ENCODE measurements around the gene OPN1SW.

Gene OPN1SW

DNA sequence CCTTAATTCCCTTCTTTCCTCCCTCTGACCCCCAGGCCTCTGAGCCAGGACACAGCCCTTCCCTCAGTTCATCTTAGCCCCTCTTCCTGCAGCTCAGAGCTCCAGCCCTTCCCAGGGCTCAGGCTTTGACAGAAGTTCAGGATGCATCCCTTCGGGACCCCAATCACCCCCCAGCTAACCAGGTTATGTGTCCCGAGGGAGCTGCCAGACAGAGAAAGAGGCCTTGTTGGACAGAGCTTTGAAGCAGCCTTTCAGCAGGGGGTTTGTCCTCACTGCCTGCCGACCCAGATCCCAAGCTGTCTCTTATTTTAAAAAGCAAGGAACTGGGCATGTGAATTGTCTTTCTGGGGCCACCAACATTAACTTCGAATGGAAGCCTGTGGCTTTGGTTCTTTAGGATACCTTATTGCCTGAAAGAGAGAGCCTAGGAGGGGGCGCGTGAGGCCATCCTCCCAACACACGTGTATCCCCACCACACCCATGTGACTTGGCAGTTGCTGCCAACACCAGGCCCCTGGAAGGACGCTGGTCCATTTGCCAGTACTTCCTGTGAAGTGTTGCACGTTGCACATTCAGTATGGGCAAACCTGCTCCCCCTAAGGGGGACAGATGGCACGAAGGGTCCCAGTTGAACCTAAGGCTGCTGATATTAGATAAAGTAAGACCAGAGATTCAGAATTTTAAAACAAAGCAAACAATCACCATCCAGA, 17.0 kb upstream of the OPN1SW start:
- DNase-seq = no peak

DNA sequence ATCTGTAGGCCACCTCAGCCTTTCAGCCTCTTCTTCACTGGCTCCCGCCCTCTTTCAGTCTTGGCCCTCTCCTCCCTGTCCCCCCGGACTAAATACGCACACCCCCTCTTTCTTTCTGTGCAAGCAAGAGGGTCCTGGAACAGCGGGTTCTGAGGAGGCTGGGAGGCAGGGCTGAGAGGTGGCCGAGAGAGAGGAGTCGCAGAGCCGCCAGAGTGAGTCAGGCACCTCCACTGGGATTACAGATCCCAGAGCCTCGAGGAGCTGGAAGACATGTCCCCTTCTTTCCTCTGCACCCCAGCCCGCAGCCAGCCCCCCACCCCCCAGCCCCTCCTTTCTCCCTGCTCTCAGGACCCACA, 16.4 kb upstream of the OPN1SW start:
- DNase-seq = peak; percentile 39

DNA sequence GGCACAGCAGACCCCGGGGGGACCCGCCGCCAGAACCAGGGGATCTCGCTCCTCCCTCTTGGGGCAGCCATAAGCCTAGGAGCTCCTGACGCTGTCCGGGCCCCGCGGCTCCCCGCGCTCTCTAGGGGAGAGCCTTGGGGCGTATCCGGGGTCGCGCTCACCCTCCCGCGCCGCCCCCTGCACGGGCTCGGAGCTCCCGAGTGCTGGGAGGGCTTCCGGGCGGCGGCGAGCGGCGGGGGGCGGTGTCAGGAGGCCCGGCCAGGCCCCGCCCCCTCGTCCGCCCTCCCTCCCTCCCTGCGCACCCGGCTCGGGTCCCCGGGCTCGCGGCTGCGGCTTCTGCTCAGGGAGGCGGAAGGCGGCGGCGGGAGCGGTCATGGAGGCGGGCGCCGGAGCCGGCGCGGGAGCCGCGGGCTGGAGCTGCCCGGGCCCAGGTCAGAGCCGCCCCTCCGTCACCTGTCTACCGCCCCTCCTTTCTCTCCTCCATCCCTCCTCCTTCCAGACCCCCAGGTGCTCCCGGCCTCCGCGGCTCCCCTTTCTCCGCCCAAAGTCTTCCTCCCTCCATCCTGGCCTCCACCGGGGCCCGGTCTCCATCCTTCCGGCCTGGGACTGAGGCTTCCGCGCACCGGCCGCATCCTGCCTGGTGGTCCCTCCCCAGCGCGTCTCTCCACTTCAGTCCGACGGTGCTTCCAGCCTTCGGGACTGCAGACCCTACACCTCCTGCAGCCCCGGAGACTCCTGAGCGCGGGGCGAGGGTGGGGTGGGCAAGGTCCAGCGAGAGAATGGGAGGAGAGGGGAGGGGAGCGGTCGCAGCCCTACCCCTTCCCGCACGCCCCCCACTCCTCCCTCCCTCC, 15.8 kb upstream of the OPN1SW start, which contains the start of gene CCDC136:
Gene CCDC136, plus strand, starts transcription at position 848 of the 851 bp plus-strand sequence. CDS start 444 bp downstream, outside the sequence.
- DNase-seq = peak; percentile 70

DNA sequence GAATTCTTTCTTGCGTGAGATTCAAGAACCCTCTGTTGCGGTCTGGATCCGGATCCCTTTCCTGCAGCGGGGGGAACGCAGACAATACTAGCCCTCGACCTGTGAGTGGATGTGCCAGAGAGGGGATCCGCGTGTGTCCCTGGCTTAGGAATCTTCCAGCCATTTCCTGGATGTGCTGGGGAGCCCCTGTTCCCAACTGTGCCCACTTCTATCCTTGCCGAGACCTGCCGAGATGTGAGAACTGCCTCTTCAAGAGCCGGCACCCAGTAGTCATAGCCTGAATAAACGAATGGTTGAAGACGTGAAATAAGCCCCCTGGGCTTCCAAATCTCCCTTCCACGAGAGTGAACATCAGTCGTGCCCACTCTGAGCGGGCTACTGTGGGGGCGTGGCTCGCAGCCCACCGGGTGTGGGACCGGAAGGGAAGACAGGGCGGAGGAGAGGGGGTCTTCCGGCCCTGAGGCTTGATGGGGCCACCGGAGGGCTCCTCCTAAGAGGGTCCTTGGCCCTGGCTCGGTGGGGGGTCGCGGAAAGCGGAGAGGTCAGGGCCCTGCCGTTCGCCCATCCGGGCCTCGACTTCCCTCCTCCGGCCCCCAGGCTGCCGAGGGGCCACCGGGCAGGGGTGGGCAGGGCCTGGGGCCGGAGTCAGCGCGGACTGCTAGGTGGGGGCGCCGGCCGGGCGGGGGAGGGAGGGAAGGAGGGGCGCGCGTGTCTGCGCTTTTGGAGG, 14.9 kb upstream of the OPN1SW start:
- DNase-seq = no peak

DNA sequence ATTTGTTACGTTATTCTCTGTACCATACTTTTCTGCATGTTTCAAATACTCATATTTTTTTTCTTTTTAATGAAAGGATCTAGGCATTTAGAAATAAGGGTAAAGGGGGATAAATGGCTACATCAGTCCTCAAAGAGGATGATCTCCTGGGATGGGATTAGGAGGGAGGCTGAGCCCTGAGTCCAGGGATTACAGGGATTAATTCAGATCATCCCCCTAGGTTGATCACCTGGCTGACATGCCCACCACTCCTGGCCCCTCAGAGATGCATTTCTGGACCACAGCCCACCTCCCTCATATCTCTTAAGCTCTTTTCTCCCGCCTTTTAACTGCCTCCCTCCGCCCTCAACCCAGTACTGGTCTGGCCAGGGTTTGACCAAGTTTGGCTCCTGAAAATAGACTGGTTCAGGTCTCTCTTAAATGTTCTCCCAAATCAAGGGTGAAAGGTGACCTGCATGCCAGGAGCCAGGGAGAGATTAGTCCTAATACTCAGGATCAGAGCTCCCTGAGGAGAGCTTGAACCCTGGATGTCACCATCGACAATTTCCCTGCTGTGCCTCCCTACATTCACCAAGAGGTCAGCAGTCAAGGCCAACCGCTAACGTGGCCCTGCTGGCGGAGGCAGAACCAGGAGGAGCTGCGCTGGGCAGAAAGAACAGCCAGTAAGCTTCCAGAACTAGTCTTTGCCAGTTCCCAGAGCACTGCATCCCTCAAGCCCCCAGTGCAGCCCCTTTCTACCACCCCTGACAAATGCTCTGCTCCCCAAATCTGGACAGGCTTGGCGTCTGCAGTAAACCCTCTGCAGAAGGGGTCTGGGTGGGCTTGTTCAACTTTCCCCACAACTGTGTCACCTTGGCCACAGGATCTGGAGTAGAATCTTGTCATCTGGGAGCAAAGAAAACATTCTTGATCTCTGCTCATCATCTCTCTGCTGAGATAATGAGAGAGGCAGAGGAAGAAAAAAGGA, 13.1 kb upstream of the OPN1SW start:
- DNase-seq = no peak

DNA sequence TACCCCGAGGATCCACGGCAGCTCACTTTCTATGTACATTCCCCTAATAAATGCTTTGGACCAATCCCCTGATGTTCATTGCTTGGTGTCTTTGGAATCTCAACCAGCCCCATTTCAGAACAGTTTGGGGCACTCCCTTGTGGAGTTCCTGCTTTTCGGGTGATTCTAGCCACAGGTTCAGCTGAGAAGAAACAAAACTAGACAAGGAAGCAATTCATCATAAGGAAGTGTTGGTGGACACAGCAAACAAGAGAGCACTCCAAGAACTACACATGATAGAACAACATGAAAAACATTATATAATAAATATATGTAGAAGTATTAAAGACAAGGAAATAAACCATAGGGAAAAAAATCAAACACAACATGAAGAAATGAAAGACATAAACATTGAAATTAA, 10.1 kb upstream of the OPN1SW start:
- no peak for DNase-seq

GRCh38 chr7:128783143-128783861, 7.7 kb upstream of the OPN1SW start:
- DNase-seq = peak; percentile 90

- no peak for DNase-seq
Observed at GRCh38 chr7:128781851-128782250, 6.3 kb upstream of the OPN1SW start.

- peak; percentile 89 for DNase-seq
Observed at GRCh38 chr7:128781126-128781525, 5.5 kb upstream of the OPN1SW start.

GRCh38 chr7:128778946-128779345, 3.4 kb upstream of the OPN1SW start:
- DNase-seq = no peak

- DNase-seq = peak; percentile 36
Observed at GRCh38 chr7:128777156-128778123, 1.8 kb upstream of the OPN1SW start.

- no peak for DNase-seq
Observed at GRCh38 chr7:128774921-128775320, 673 bp downstream of the OPN1SW start.

DNA sequence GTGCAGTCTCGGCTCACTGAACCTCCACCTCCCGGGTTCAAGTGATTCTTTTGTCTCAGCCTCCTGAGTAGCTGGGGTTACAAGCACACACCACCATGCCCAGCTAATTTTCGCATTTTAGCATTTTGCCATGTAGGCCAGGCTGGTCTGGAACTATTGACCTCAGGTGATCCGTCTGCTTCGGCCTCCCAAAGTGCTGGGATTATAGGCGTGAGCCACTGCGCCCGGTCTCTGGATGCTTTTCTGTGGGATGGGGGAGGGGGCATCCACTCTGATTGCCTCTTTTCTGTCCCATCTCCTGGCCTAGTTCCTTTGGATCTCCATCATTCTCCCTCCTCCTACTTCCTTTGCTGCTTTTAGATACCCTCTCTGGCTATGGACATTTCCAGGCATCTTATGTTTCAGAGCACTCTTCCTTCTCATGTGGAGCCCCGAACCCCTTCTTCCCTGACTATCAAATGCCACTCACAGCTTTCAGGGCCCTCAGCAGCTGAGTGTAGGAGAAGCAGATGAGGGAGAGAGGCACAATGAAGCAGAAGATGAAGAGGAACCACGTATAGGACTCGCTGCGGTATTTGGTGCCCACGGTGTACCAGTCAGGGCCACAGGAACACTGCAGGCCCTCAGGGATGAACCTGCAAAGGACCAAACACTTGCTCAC, 1.4 kb downstream of the OPN1SW start:
- DNase-seq = no peak

- DNase-seq = no peak
Observed at GRCh38 chr7:128773604-128774003, 2.0 kb downstream of the OPN1SW start.

GRCh38 chr7:128770233-128770632, 5.4 kb downstream of the OPN1SW start:
- DNase-seq = no peak

- DNase-seq = no peak
Observed at GRCh38 chr7:128767475-128768110, 8.0 kb downstream of the OPN1SW start.

DNA sequence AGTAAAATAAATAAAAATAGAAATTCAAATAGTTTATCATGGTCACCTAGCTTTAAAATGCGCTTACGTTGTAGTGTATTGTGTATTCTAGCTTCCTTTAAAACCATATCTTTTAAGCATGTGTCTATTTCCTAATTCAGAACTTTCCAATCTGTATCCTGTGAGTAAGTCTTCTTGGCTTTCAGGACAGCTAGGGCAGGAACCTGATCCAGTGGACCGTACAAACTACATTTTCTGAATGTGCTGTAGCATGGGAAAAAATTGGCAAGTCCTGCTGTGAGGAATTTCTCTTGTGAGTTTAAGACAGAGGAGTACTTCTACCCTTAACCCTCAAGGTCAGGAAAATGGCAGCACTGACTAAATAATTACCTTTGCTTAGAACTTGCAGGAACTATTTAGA, 12.1 kb downstream of the OPN1SW start:
- no peak for DNase-seq

- DNase-seq = no peak
Observed at GRCh38 chr7:128759242-128759641, 16.4 kb downstream of the OPN1SW start.

GRCh38 chr7:128758553-128758952, 17.0 kb downstream of the OPN1SW start:
- DNase-seq = no peak
